ENCODE measurements around the gene HSPE1.
"Not testable (repeated sequence)": the region's sequence is repeated elsewhere in the genome, so short reads cannot be mapped to it uniquely, and the experiment has no call there.

HSPE1 gene

GRCh38 chr2:197498937-197499593, 1.1 kb upstream of the HSPE1 start:
- no peak for DNase-seq

DNA sequence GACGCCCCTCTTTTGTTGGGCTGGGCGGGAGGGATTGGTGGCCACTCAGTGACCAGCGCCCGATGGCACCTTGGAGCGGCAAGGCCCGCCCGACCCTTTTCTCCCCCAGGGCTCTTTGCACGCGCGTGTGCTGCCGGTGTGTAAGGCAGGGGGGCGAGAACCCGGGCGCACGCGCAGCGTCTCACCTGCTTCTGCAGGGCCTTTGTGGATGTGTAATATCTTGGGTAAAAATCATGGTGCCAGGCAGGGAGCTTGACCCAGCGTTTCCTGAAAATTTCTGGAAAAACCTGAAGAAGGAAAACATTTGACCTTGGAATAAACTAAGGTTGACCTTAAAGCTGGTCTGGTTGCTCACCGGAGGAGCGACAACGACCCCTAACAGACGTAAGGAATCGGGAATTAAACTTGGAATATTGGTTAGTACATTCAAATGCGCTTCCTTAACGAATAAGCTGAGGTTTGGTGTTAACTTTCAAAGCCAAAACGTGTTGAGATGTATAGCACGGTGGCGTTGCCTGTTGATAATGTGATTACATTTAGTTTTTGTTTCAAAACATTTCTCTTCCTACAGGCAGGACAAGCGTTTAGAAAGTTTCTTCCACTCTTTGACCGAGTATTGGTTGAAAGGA, 438 bp downstream of the HSPE1 start:
- DNase-seq: no peak

DNA sequence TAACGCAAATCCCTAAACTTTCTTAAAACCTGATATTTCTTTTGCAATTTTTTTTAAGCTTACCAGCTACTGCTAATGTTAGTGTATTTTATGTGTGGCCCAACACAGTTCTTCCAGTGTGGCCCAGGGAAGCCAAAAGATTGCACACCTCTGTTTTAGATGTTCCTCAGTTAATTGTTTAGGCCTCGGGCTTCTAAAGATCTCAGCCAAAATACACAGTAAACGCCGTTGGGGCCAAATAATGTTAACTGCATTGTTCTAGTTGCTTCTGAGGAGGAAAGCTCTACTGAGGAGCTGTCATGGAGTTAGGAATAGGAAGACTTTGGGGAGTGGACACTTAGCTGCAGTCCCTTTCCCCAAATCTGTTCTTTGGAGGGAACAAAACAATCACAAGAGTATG, 2.0 kb downstream of the HSPE1 start:
- DNase-seq: no peak

GRCh38 chr2:197502685-197503084, 2.5 kb downstream of the HSPE1 start:
- DNase-seq: no peak

GRCh38 chr2:197504000-197504399, 3.8 kb downstream of the HSPE1 start:
- no peak for DNase-seq

- DNase-seq: no peak
These were observed 4.3 kb downstream of the HSPE1 start for GRCh38 chr2:197504512-197504911.

DNA sequence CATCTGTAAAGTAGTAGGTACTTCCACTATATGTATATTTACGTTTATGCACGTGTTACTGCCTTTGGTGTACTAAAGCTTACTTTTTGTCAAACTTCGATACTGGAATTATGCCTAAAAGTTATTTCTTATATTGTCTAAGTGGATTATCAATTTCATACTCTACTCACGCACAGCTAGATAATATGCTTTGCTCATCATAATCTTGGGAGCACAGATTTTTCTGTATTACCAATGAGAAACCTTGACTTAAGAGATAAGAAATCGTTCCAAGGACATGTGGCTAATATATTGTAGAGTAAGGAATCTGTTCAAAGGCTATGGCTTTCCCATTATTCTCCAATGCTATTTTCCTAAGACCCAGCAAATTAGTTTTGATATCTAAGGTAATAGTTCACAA, 6.5 kb downstream of the HSPE1 start:
- no peak for DNase-seq

DNA sequence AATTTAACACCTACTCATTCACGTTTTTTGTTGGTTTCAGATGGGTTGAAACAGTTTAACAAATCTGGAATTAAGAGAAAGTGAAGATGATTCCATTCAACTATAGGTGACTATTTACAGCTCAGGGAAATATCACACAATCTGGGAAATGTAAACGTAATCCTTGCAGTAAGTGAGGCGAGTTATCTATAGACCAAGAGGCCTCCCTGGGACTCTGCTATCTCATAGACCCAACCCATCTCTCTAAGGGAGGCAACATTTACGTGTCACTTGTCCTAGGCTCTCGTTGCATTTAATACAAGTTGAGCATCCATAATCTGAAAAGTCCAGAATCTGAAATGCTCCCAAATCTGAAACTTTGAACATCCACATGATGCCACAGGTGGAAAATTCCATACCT, 13.7 kb downstream of the HSPE1 start:
- no peak for DNase-seq

DNA sequence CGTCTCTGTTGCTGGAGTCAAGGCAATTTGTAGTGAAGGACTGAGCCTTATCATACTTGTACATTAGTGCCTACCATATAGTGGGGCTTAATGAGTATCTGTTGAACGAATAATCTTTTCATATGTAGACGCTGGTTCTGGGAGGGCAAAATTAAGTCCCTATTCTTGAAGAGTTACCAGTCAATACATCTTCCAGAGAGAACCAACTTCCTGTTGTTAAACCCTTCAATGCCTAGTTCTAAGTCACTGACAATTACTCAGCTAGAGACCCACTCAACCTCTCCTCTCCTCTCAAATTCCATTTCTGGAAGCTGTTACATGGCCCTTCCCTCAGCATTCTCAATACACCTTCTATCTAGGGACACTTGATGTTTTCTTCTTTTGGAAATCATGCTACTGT, 14.6 kb downstream of the HSPE1 start:
- DNase-seq: no peak

GRCh38 chr2:197515315-197515738, 15.1 kb downstream of the HSPE1 start:
- no peak for DNase-seq

DNA sequence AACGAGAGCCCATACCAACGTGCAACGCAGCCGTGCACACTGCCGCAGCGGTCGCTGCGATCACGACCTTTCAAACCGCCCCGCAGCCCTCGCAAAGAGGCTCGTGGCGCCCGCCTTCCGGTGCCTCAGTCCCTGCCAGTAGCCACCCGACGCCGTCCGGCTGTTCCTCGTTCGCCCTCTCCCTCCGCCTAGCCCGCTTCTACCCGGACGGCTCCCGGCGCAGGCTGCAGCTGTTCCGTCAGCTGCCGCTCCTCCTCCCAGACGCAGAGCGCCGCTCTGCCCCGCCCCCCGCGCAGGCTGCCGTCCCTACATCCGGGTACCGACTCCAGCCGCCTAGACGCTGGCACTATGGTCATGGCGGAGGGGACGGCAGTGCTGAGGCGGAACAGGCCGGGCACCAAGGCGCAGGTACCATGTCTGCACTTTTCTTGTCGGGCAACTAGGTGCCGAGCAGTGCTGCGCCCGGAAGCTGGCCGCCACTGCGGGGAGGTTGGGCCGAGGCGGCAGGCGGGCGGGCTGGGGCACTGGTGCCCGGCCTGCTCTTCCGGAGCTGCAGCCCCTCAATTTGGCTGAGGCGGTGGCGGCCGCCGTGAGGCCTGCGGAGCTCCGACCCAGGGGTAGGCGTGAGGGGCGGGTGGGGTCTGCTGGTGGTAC, 15.7 kb downstream of the HSPE1 start, which contains the start of gene MOB4:
Gene MOB4, plus strand, starts transcription at position 328 of the 654 bp plus-strand sequence. Its CDS starts 21 bp downstream, at position 349.
- peak; percentile 90 for DNase-seq

GRCh38 chr2:197516393-197516761, 16.2 kb downstream of the HSPE1 start:
- no peak for DNase-seq

- no peak for DNase-seq
These were observed 17.0 kb downstream of the HSPE1 start for GRCh38 chr2:197517150-197517549.

- DNase-seq: no peak
These were observed 38.2 kb downstream of the HSPE1 start for GRCh38 chr2:197538412-197538811.

DNA sequence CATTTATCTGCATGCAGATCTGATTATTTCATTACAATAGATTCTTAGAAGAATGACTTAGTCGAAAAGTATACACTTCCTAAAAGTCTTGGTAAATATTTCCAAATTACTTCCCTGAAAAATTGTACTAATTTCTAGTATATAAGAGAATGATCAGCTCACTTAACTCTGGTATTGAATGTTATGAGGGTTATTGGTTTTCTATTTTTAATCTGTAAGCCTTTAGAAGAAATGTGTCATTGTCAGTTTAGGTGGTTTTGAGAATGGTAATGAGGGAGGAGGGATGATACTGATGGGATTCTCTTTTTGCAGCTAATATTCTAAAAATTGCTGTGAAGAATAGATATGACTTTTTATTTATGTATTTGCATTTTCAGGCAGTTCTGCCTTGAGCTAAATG, 39.6 kb downstream of the HSPE1 start:
- DNase-seq: no peak

- DNase-seq: no peak
These were observed 43.0 kb downstream of the HSPE1 start for GRCh38 chr2:197543206-197543605.

DNA sequence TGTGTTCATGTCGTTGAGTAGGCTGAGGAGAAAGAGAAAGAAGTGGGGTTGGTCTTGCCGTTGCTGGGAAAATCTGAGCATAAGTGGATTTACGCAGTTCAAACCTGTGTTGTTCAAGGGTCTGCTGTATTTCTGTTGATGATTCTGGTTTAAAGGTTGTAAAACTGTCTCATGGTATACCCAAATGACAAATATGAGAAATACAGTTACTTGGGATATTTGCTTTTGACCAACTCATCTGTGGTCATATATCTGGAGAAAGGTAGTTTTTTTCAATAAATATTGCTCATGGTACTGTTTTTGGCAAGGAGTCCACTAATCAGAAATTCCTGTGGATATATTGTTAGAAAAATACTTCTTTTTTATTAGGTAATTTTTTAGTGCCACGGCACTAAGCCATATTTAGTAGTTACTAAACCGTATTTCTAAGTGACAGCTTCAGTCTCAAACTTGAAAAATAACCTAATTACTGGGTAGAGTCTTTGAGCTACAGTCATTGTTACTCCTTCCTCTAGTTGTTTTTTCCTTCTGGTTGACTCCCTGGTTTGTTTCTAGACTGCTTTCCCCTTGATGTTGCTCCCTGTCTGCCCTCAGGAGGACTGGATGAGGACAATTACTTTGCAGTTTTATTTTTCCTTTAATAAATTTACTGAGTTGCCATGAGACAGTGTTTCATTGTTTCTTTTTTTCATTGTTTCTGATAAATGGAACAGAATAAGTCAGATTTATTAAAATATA, 47.2 kb downstream of the HSPE1 start:
- no peak for DNase-seq

DNA sequence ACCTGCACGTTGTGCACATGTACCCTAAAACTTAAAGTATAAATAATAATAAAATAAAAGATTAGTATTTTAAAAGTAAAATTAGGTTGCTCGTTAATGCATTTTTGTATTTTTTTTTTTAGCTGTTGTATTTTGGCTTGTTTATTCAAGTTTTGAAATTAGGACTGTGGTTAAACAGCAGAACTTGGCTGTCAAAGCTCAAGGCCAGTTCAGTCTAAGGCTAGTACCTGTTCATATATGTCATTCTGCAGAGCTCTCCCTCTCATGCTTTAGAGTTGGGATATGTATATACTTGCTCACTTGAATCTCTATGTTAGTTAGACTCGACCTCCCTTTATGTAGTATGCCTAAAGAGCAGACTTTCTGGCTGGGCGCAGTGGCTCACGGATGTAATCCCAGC, 48.4 kb downstream of the HSPE1 start:
- no peak for DNase-seq

DNA sequence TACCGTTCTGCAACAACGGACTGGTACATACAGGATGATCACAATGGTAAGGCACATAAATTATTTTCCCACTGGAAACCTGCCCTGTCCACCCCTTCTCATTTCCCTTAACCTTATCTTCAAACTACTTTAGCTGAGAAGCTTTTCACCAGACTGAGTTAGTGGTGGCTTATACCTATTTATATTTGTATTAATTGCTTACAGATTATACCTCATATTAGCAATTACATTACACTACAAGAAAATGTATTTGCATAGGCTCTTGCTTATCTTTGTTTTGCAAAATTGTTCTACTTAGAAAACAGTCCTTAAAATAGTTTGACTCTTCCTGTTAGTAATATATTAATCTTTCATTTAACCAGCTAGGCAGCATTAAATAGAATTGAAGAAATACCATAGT, 51.1 kb downstream of the HSPE1 start:
- DNase-seq: not testable (repeated sequence)

Measured in NCI-H1436 (cell line).